Upper lobe of right lung (tissue), 1 donor: ENCODE data around the gene PRUNE1. TPM values are rescaled to one million over a fixed set of nuclear protein-coding genes. Genes with fewer than 3 reads are reported as not detected.

Experiments used
- ATAC-seq: fragments of 200-7000 bp; cut with Tn5 transposase; one replicate; pipeline ENCODE4 v1.9.1; 2020; ENCODE audit warnings: mild to moderate bottlenecking, moderate library complexity
- DNase-seq: peaks from one replicate; pipeline ENCODE4 v3.0.0-alpha.2; 2020
- H3K27ac ChIP-seq: fragments of 200-600 bp; one replicate; pipeline ENCODE4 v1.8.0; 2022
- H3K27me3 ChIP-seq: fragments of 200-600 bp; one replicate; pipeline ENCODE4 v1.8.0; 2022; ENCODE audit warnings: mild to moderate bottlenecking
- H3K36me3 ChIP-seq: fragments of 200-600 bp; one replicate; pipeline ENCODE4 v1.8.0; 2022
- H3K4me1 ChIP-seq: fragments of 200-600 bp; one replicate; pipeline ENCODE4 v1.8.0; 2022
- H3K4me3 ChIP-seq: fragments of 200-600 bp; one replicate; pipeline ENCODE4 v1.8.0; 2022; ENCODE audit warnings: mild to moderate bottlenecking
- H3K9me3 ChIP-seq: fragments of 200-600 bp; one replicate; pipeline ENCODE4 v1.8.0; 2022
- CTCF ChIP-seq: fragments of 200-600 bp; IDR thresholded peaks from one replicate; pipeline ENCODE4 v1.8.0; 2022; ENCODE audit warnings: antibody characterized with exemption
- intact Hi-C: fragments of 100-400 bp; cut with DNase I; formaldehyde crosslinking; loops from one replicate; pipeline ENCODE4 v1.11.0; 2022
- total RNA-seq: library from RNA; stranded (reverse); fragmentation: NEBNext Ultra II Directional; extraction: Animal tissue kit (Norgen Biotek cat#: 25700); gene quantifications from one replicate; pipeline ENCODE4 v1.2.1, GENCODE V29; 2021
- donor health status: DM: no; HTN: yes; CAD: no; lungs with severe emphysema.

Gene PRUNE1
- total RNA-seq, 1 donor from 2014 or later = 18.3 TPM

- H3K36me3 ChIP-seq = peaks cover 86% of the 10 kb centered on the region
- DNase-seq = no peak
- intact Hi-C loops = no loop called here
- H3K27me3 ChIP-seq = no peaks in the 10 kb centered on the region
- H3K4me1 ChIP-seq = peaks cover 11% of the 10 kb centered on the region
- no peaks in the 10 kb centered on the region for H3K9me3 ChIP-seq
- H3K4me3 ChIP-seq = no peak overlapping the region
- ATAC-seq = no peak
- peak overlapping the region; percentile 6 for H3K27ac ChIP-seq
- TF ChIP-seq CTCF = no peak
Measured at GRCh38 chr1:150965605-150966004, 42.6 kb upstream of the PRUNE1 start.

- H3K27ac ChIP-seq = peak overlapping the region; percentile 6
- peaks cover 15% of the 10 kb centered on the region for H3K4me1 ChIP-seq
- intact Hi-C loops = no loop called here
- ATAC-seq (no peak), DNase-seq (no peak)
- no peaks in the 10 kb centered on the region for H3K9me3 ChIP-seq
- H3K27me3 ChIP-seq = no peaks in the 10 kb centered on the region
- H3K4me3 ChIP-seq = no peak overlapping the region
- TF ChIP-seq CTCF = no peak
- peaks cover 82% of the 10 kb centered on the region for H3K36me3 ChIP-seq
Measured at GRCh38 chr1:150966011-150966410, 42.2 kb upstream of the PRUNE1 start.

- intact Hi-C loops = no loop called here
- no peak for TF ChIP-seq CTCF
- Histone ChIP-seq H3K36me3 (peaks cover 63% of the 10 kb centered on the region), H3K27ac (no peak overlapping the region), H3K4me1 (peaks cover 32% of the 10 kb centered on the region), H3K9me3 (no peaks in the 10 kb centered on the region), H3K4me3 (no peak overlapping the region), H3K27me3 (no peaks in the 10 kb centered on the region)
- DNase-seq (no peak), ATAC-seq (no peak)
Measured at GRCh38 chr1:150967936-150968335, 40.3 kb upstream of the PRUNE1 start.

- peaks cover 57% of the 10 kb centered on the region for H3K36me3 ChIP-seq
- no peak overlapping the region for H3K4me3 ChIP-seq
- no peaks in the 10 kb centered on the region for H3K9me3 ChIP-seq
- H3K27me3 ChIP-seq = no peaks in the 10 kb centered on the region
- ATAC-seq (no peak), DNase-seq (no peak)
- intact Hi-C loops = no loop called here
- H3K4me1 ChIP-seq = peaks cover 37% of the 10 kb centered on the region
- H3K27ac ChIP-seq = no peak overlapping the region
- no peak for TF ChIP-seq CTCF
Measured at GRCh38 chr1:150968491-150968890, 39.8 kb upstream of the PRUNE1 start.

- Histone ChIP-seq H3K4me3 (no peak overlapping the region), H3K9me3 (no peaks in the 10 kb centered on the region), H3K27ac (peak overlapping the region; percentile 61), H3K27me3 (no peaks in the 10 kb centered on the region), H3K36me3 (peaks cover 46% of the 10 kb centered on the region), H3K4me1 (peaks cover 39% of the 10 kb centered on the region)
- ATAC-seq (no peak), DNase-seq (no peak)
- intact Hi-C loops = no loop called here
- TF ChIP-seq CTCF = no peak
Measured at GRCh38 chr1:150969626-150970025, 38.6 kb upstream of the PRUNE1 start.
